Adipose tissue (tissue), 3 donors: Measurements from ENCODE around the gene KY. TPM values are rescaled to one million over a fixed set of nuclear protein-coding genes. Genes with fewer than 3 reads are reported as not detected.

Experiments used
- H3K27ac ChIP-seq: one replicate; pipeline ENCODE4 v1.5.1; 2013; ENCODE audit warnings: low read depth, low read length
- WGBS, 3 donors: extraction: QIAGEN DNeasy Blood & Tissue Kit; methylation state at CpG; one replicate each; pipeline ENCODE4 v1.1.7; 2013; 5-methylcytosine and 5-hydroxymethylcytosine counted together
- polyA plus RNA-seq, 3 donors: library from polyadenylated mRNA; stranded (reverse); fragments of 200-250 nt; gene quantifications; one replicate each; pipeline ENCODE4 v1.2.3, GENCODE V29; 2013
- donor health status: healthy with polysubstance abuse.
- donor health status: Bipolar disorder and iron deficiency.
- donor health status: healthy.

The KY gene
- under 1 TPM in 2 of 3 donors, not detected in 1; 0.03 to 0.12 TPM for polyA plus RNA-seq

GRCh38 chr3:134650431-134651346, at the start of gene KY:
Gene KY, minus strand, starts transcription at chr3:134651022. Its CDS starts 62 bp downstream, at chr3:134650960.
- no peak within 1 kb of the TSS for H3K27ac ChIP-seq
- 4 to 10% (median 7%) methylated on average over 56 to 77 of the region's 77 CpGs for WGBS, 3 donors

DNA sequence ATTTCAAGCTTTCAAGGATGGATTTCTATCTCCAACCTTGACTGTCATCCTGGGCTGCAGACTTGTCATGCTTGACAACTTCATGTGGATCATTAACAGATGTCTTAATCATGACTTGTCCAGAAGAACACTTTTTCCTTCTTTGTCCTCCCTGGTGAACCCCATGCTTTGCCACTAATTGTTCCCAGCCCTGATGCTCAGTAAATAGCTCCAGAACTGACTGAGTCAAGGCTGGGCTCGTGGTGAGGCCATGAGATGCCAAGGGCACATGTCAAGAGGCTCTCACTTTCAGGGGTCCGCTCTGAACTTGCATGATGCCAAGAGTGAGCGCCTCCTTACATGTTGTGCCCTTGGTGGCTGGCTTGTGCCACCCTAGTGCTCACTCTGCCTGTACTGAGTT, 48.9 kb upstream of the KY start:
- no peak overlapping the region for H3K27ac ChIP-seq
- 85 to 89% (median 87%) methylated on average over 3 of the region's 3 CpGs for WGBS, 3 donors

DNA sequence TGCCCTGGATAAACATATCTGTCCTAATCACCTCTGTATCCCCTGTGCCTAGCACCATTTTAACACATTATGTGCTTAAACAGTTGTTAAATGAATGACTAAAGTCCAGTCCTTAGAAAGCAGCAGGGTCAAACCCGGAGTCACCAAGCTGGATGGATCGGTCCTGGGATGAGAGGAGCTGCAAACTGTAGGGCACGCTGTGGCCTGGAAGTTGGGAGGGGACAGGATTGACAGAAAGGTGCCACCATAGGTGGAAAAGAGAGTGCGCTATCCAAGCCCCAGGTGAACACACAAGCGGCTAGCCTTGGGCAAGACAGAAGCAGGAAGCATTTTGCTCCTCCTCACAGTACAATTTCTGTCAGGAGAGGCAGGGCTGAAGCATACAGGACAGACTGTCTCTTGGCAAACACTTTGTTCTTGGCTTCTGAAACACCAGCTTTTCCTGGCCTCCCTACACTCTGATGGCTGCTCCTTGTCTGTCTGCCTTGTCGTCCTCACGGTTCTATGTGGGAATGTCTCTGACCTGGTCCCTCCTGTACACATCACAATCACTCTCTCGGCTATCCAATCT, 48.4 kb upstream of the KY start:
- H3K27ac ChIP-seq = no peak overlapping the region
- 78 to 84% (median 82%) methylated on average over 8 of the region's 8 CpGs for WGBS, 3 donors

- WGBS, 3 donors = 76 to 87% (median 82%) methylated on average over 11 of the region's 11 CpGs
- H3K27ac ChIP-seq = no peak overlapping the region
These were observed 47.2 kb upstream of the KY start for GRCh38 chr3:134697830-134698689.

DNA sequence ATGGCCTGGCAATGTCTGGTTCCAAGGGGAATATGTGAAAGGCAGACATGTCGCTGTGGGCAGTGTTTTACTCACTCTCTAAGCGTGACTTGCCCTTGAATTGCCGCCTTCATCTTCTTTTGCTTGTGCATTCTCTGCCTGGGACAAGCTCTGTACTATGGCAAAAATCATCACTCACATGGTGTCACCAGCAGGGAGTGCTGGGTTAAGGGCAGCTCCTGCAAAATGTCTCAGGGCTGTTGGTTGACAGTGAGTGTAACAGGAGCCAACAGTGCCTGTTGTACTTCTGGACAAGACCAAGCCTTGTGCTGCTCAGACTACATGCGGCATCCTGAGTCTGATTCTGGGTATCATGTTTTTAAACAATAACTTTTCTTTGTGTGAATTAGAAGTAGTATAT, 45.3 kb upstream of the KY start:
- no peak overlapping the region for H3K27ac ChIP-seq
- WGBS, 3 donors = 90 to 91% (median 90%) methylated on average over 4 of the region's 4 CpGs

DNA sequence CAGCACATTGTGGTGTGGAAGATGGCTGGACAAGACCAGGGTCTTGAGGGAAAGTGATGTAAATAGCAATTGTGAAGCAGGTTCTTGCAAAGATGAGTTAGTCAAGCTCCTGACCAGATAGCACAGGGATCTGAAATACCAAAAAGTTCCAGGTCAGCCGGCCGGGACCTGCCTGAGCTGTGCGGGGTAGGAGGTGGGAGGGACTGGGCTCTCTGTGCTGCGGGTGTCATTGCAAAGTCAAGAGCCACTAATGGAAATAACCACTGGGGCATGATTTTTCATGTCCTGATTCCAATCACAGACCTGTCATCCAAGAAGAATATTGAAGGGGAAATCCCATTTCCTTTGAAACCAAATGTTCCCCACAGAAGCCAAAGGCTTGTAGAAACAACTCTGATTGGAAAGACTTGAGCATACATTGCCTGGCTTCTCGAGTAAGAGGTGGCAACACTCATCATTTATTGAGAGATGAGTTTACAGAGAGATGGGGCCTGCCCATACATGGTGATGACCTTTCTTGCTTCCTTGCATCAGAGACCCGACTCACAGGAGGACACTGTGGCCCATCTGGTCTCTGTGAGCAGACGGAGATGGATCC, 44.2 kb upstream of the KY start:
- WGBS, 3 donors = 65 to 78% (median 74%) methylated on average over 7 of the region's 7 CpGs
- H3K27ac ChIP-seq = no peak overlapping the region

GRCh38 chr3:134694466-134694865, 43.6 kb upstream of the KY start:
- H3K27ac ChIP-seq = no peak overlapping the region

DNA sequence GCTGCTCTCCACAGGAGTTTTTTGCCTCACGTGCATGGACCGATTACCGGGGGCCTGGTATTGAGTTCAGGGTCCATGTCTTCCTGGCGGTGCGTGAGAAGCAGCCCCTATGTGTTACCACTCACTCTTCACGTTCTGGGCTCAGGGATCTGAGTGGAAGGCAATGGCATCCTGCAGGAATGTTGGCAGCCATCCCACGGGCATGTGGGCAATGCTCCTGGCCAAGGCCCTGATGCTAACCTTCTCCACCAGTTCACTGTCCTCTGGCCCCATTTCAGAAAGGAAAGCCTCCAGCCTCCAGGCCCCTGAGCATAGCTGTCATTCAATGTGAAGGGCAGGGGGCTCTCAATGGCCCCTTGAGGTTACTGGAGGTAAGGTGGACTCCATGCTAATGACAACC, 43.0 kb upstream of the KY start:
- H3K27ac ChIP-seq = no peak overlapping the region
- 80 to 86% (median 81%) methylated on average over 7 of the region's 7 CpGs for WGBS, 3 donors

- no peak overlapping the region for H3K27ac ChIP-seq
- WGBS, 3 donors = 62 to 72% (median 70%) methylated on average over 4 of the region's 4 CpGs
These were observed 42.4 kb upstream of the KY start for GRCh38 chr3:134693226-134693625.

- H3K27ac ChIP-seq = no peak overlapping the region
- 16 to 74% (median 28%) methylated on average over 1 of the region's 1 CpG for WGBS, 3 donors
These were observed 39.4 kb upstream of the KY start for GRCh38 chr3:134690226-134690625.

DNA sequence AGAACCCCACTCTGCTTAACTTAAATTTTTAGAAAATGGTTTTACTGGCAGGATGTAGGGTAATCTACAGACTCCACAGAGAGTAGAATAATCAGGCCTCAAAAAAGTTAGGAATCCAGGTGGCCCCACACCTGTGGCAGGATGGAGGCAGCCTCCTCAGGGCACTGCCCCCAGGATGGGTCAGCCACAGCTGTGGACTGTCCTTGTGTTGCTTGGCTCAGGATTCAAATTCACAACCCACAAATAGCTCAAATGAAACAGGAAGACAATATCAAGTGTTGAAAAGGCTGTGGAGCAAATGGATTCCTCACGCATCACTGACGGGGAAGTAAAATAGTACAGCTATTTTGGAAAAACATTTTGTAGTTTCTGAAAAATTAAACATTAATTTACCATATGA, 36.8 kb upstream of the KY start:
- H3K27ac ChIP-seq = no peak overlapping the region
- WGBS, 3 donors = 75 to 92% (median 78%) methylated on average over 2 of the region's 2 CpGs

- 77 to 82% (median 80%) methylated on average over 7 of the region's 7 CpGs for WGBS, 3 donors
- no peak overlapping the region for H3K27ac ChIP-seq
These were observed 35.3 kb upstream of the KY start for GRCh38 chr3:134685929-134686802.

DNA sequence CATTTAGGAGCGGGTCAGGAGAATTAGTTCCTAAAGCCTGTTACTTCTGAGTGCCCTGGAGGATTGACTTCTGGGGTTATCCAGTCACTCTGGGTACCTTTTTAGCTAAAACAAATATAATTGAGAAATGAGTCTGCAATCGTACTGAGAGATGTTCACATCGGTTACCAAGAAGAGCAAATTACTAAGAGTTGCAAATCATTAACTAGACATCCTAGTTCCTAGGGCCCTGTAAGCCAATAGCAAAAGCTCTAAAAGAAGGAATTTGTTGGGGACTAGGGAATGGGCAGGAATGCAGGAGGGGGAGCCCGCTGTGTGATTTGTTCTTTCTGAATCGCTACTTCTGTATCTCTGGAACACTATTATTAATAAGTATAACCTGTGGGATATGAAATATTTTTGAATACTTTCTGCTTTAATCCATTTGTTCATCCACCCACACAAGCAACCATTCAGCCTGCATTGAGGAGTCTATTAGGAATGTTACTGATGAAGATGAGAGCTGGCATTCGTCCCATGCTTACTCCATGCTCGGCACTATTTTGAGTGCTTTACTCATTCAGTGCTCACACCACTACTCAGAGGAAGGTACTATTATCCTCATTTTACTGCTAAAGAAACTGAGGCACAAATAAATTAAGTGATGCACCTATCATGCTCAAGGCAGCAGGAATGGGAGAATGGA, 31.5 kb upstream of the KY start:
- WGBS, 3 donors = 44 to 78% (median 74%) methylated on average over 7 of the region's 7 CpGs
- H3K27ac ChIP-seq = no peak overlapping the region

GRCh38 chr3:134681522-134681900, 30.7 kb upstream of the KY start:
- 75 to 82% (median 79%) methylated on average over 6 of the region's 6 CpGs for WGBS, 3 donors
- no peak overlapping the region for H3K27ac ChIP-seq

GRCh38 chr3:134680796-134681521, 30.1 kb upstream of the KY start:
- no peak overlapping the region for H3K27ac ChIP-seq

DNA sequence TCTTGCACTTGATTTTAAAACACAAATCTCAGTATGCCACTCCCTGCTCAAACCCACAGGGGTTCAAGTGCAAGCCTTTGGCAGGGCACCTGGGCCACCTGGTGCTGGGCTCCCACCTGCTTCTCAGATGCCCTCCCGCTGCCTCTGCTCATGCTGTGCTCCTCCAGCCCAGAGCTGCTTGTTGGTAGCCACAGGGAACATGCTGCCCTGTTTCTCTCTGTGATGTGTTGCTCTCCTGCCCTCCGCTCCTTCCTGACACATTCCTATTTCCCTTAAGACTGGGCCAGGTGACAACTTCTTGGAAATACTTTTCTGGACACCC, 27.1 kb upstream of the KY start:
- WGBS, 3 donors = 92 to 99% (median 96%) methylated on average over 2 of the region's 2 CpGs
- H3K27ac ChIP-seq = no peak overlapping the region

More at GRCh38 chr3:134680796-134681521, 30.1 kb upstream of the KY start:
- 62 to 74% (median 68%) methylated on average over 10 of the region's 10 CpGs for WGBS, 3 donors
